ENCODE results near the gene TNPO2. TPM values are rescaled to one million over a fixed set of nuclear protein-coding genes. Genes with fewer than 3 reads are reported as not detected.

TNPO2 gene
- total RNA-seq, 1 donor from 2014 or later: 109 TPM

DNA sequence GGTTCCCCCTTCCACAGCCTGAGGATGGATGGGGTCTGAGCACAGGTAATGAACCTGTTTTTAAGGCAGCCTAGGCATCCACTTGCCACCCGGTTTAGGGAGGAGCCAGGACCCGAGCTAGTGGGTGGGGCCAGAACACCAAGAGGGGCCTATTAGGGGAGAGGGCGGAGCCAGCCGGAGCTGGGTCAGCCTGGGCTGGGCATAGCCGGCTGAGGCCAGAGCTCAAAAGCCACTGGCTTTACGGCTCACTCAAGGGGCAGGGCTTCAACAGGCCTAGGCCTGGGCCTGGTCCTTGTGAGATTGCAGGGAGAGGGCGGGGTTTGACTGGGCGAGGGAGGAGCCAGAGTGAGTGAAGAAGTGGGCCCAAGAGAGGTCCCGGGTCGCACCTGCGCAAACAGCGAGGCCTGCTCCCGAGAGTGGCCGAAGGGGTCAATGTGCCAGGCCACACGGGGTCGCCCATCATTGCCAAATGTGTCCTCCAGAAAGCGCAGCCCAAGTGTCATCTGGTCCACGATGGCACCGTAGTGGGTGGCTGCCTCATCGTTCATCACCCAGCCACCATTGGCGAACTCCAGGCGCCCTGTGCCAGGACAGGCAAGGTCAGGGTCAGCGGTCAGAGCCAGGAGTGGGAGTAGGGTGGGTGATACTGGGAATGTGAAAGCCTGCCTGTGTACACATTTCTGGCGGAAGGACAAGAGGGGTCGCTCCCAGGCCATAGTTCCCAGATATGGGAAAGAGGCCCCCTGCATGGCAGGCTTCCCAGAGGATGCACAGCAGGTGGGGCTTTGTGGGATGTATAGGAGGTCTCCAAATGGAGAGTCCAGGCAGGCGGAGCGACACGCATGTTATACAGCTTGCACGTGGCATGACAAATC is 59.1 kb downstream of the TNPO2 start:
- no peak for DNase-seq (ENCODE audit: low spot score, unreplicated experiment)
- H3K4me3 Mint-ChIP-seq (ENCODE audit: low read depth): peak overlapping the region; percentile 35

DNA sequence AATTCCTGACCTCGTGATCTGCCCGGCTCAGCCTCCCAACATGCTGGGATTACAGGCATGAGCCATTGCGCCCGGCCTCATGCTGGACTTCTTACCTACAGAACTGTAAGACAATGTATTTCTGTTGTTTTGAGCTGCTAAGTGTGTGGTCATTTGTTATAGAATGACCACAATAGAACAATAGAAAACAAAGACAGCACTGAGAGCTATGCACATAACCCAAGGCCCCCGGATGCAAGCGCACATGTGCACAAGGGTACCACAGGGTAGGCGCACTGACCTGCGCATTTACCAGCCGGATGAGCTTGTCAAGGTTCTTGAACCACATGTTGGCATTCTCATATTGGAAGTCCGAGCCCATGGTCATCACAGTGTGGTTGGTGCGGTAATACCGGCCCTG is 62.8 kb downstream of the TNPO2 start:
- Mint-ChIP-seq H3K36me3 (ENCODE audit: insufficient read depth) (peaks cover 12% of the 10 kb centered on the region), H3K27me3 (no peaks in the 10 kb centered on the region), H3K27ac (no peak overlapping the region), H3K4me1 (ENCODE audit: low read depth) (peaks cover 3% of the 10 kb centered on the region), H3K4me3 (ENCODE audit: low read depth) (no peak overlapping the region), H3K9me3 (ENCODE audit: low read depth) (no peaks in the 10 kb centered on the region)
- no peak for TF ChIP-seq CTCF (IDR thresholded peaks at IDR 0.05; ENCODE audit: unreplicated experiment)
- DNase-seq (ENCODE audit: low spot score, unreplicated experiment): no peak

More for the DNA sequence above, 59.1 kb downstream of the TNPO2 start:
- H3K27ac Mint-ChIP-seq: no peak overlapping the region
- H3K27me3 Mint-ChIP-seq: no peaks in the 10 kb centered on the region
- no peaks in the 10 kb centered on the region for H3K9me3 Mint-ChIP-seq (ENCODE audit: low read depth)
- H3K36me3 Mint-ChIP-seq (ENCODE audit: insufficient read depth): peaks cover 9% of the 10 kb centered on the region
- peaks cover 20% of the 10 kb centered on the region for H3K4me1 Mint-ChIP-seq (ENCODE audit: low read depth)
- TF ChIP-seq CTCF (IDR thresholded peaks at IDR 0.05; ENCODE audit: unreplicated experiment): no peak

- H3K4me3 Mint-ChIP-seq (ENCODE audit: low read depth): no peak overlapping the region
- H3K4me1 Mint-ChIP-seq (ENCODE audit: low read depth): no peaks in the 10 kb centered on the region
- H3K27ac Mint-ChIP-seq: no peak overlapping the region
- DNase-seq (ENCODE audit: low spot score, unreplicated experiment): no peak
- no peak for TF ChIP-seq CTCF (IDR thresholded peaks at IDR 0.05; ENCODE audit: unreplicated experiment)
- H3K9me3 Mint-ChIP-seq (ENCODE audit: low read depth): no peaks in the 10 kb centered on the region
- H3K27me3 Mint-ChIP-seq: no peaks in the 10 kb centered on the region
- peaks cover 18% of the 10 kb centered on the region for H3K36me3 Mint-ChIP-seq (ENCODE audit: insufficient read depth)
Observed at GRCh38 chr19:12657966-12658365, 65.8 kb downstream of the TNPO2 start.

GRCh38 chr19:12656899-12657571 is 66.7 kb downstream of the TNPO2 start:
- Mint-ChIP-seq H3K27me3 (no peaks in the 10 kb centered on the region), H3K27ac (no peak overlapping the region), H3K4me3 (ENCODE audit: low read depth) (no peak overlapping the region), H3K4me1 (ENCODE audit: low read depth) (no peaks in the 10 kb centered on the region), H3K9me3 (ENCODE audit: low read depth) (no peaks in the 10 kb centered on the region), H3K36me3 (ENCODE audit: insufficient read depth) (peaks cover 17% of the 10 kb centered on the region)
- TF ChIP-seq CTCF (IDR thresholded peaks at IDR 0.05; ENCODE audit: unreplicated experiment): no peak
- DNase-seq (ENCODE audit: low spot score, unreplicated experiment): no peak

DNA sequence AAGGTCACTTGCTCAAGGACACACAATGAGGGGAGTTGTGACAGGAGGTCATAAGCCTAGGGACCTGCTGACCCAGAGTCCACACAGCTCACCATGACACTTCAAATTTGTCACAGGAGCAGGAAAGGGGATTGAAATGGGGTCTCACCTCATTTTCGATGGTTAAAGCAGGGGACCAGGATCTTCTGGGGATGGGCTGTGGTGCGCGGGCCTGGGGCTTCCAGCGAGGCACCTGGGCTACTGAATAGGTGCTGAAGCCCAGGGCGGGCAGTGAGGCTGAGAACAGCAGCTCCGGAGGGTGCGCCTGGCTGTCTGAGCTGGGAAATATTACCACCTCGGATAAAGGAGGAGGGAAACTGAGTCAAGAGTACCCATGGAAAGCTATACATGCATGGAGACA is 68.2 kb downstream of the TNPO2 start:
- Mint-ChIP-seq H3K4me3 (ENCODE audit: low read depth) (no peak overlapping the region), H3K27ac (peak overlapping the region; percentile 36), H3K4me1 (ENCODE audit: low read depth) (no peaks in the 10 kb centered on the region), H3K9me3 (ENCODE audit: low read depth) (no peaks in the 10 kb centered on the region), H3K36me3 (ENCODE audit: insufficient read depth) (peaks cover 16% of the 10 kb centered on the region), H3K27me3 (no peaks in the 10 kb centered on the region)
- no peak for DNase-seq (ENCODE audit: low spot score, unreplicated experiment)
- TF ChIP-seq CTCF (IDR thresholded peaks at IDR 0.05; ENCODE audit: unreplicated experiment): no peak
